PC-3 (cell line): ENCODE measurements around the gene THSD8. TPM values are rescaled to one million over a fixed set of nuclear protein-coding genes. Genes with fewer than 3 reads are reported as not detected.
A peak's percentile ranks its signal among the peaks of the same experiment; 100 is the strongest.

Experiments
- ATAC-seq: fragments of 200-7000 bp; cut with Tn5 transposase; 2 replicates; pipeline ENCODE4 v1.9.1; 2020; ENCODE audit warnings: mild to moderate bottlenecking, moderate library complexity
- BruUV-seq: library from RNA; stranded (reverse); fragments of 400-500 nt; replicated peaks from 2 replicates; lab custom pipeline; 2021; lab: Mats Ljungman, UMichigan
- CTCF ChIA-PET: fragments of 300-600 bp; sonication (Branson Sonifier 250); formaldehyde crosslinking; loops from one replicate; lab custom pipeline; 2022; ENCODE audit warnings: antibody characterized with exemption; lab: Charles Lee
- POLR2A ChIA-PET: fragments of 300-600 bp; sonication (Branson Sonifier 250); formaldehyde crosslinking; loops from one replicate; lab custom pipeline; 2022; ENCODE audit warnings: antibody characterized with exemption; ENCODE audit not compliant: unreplicated experiment; lab: Charles Lee
- DNase-seq: peaks from one replicate; pipeline ENCODE4 v3.0.0-alpha.2; 2015
- H2AFZ ChIP-seq: fragments of 300-600 bp; sonication (generic); 2 replicates; pipeline ENCODE4 v1.6.0; 2016; ENCODE audit warnings: antibody characterized with exemption, low read length
- H3F3A ChIP-seq: fragments of 300-600 bp; sonication (generic); one replicate; pipeline ENCODE4 v1.6.0; 2017; ENCODE audit warnings: antibody characterized with exemption, low read length, control low read depth, mild to moderate bottlenecking; ENCODE audit not compliant: unreplicated experiment
- H3K27ac ChIP-seq: fragments of 300-600 bp; sonication (generic); 2 replicates; pipeline ENCODE4 v1.5.1; 2016; ENCODE audit warnings: mild to moderate bottlenecking, low read length
- H3K27me3 ChIP-seq: fragments of 300-600 bp; sonication (generic); 2 replicates; pipeline ENCODE4 v1.6.1; 2016; ENCODE audit warnings: low read length, mixed read lengths
- H3K36me3 ChIP-seq: fragments of 300-600 bp; sonication (generic); 2 replicates; pipeline ENCODE4 v1.6.1; 2016; ENCODE audit warnings: low read depth, mixed run types, low read length, mixed read lengths
- H3K4me1 ChIP-seq: fragments of 300-600 bp; sonication (generic); 2 replicates; pipeline ENCODE4 v1.5.1; 2016; ENCODE audit warnings: low read length; ENCODE audit not compliant: insufficient read depth
- H3K4me2 ChIP-seq: fragments of 300-600 bp; sonication (generic); 2 replicates; pipeline ENCODE4 v1.6.0; 2016; ENCODE audit warnings: low read length
- H3K4me3 ChIP-seq: fragments of 300-600 bp; sonication (generic); 2 replicates; pipeline ENCODE4 v1.5.1; 2016; ENCODE audit warnings: mild to moderate bottlenecking, low read length, mixed read lengths
- H3K79me2 ChIP-seq: fragments of 300-600 bp; sonication (generic); 2 replicates; pipeline ENCODE4 v1.6.1; 2017; ENCODE audit warnings: low read length, mixed read lengths
- H3K9ac ChIP-seq: fragments of 300-600 bp; sonication (generic); 2 replicates; pipeline ENCODE4 v1.6.0; 2016; ENCODE audit warnings: mild to moderate bottlenecking, low read length
- H3K9me2 ChIP-seq: fragments of 300-600 bp; sonication (generic); replicated peaks from 2 replicates; pipeline ENCODE4 v1.6.1; 2016; ENCODE audit warnings: mixed run types, low read length, mixed read lengths
- H3K9me3 ChIP-seq: fragments of 300-600 bp; sonication (generic); 2 replicates; pipeline ENCODE4 v1.6.1; 2016; ENCODE audit warnings: low read length, mixed read lengths
- H4K20me1 ChIP-seq: fragments of 300-600 bp; sonication (generic); 2 replicates; pipeline ENCODE4 v1.6.1; 2016; ENCODE audit warnings: low read length, mixed read lengths
- CTCF ChIP-seq: fragments of 300-600 bp; sonication (generic); conservative IDR thresholded peaks from 2 replicates; pipeline ENCODE4 v1.5.1; 2017; ENCODE audit warnings: antibody characterized with exemption, low read depth, mild to moderate bottlenecking, low read length
- EZH2 ChIP-seq: fragments of 300-600 bp; sonication (generic); IDR thresholded peaks from one replicate; pipeline ENCODE4 v1.6.1; 2017; ENCODE audit warnings: antibody characterized with exemption, mild to moderate bottlenecking, low read length; ENCODE audit not compliant: unreplicated experiment
- EZH2phosphoT487 ChIP-seq: fragments of 300-600 bp; sonication (generic); IDR thresholded peaks from 2 replicates; pipeline ENCODE4 v1.6.1; 2018; ENCODE audit warnings: mild to moderate bottlenecking, antibody characterized with exemption, low read length, borderline replicate concordance
- intact Hi-C: fragments of 100-400 bp; cut with micrococcal nuclease; formaldehyde crosslinking; loops from 2 replicates; pipeline ENCODE4 v1.9.0; 2023
- total RNA-seq: library from RNA; depleted of rRNA; stranded (reverse); fragments of >200 nt; gene quantifications from 2 replicates; pipeline ENCODE4 v1.2.3, GENCODE V29; 2014

THSD8 gene
- total RNA-seq, 1 experiment from 2014 or later = not detected

GRCh38 chr19:12821761-12822160 lies 19.9 kb downstream of the THSD8 start:
- DNase-seq = peak; percentile 63
- Histone ChIP-seq H3K9ac (no peak overlapping the region), H3K4me3 (no peak overlapping the region), H3K36me3 (no peaks in the 10 kb centered on the region), H3K27me3 (no peaks in the 10 kb centered on the region), H3K4me1 (no peaks in the 10 kb centered on the region), H3F3A (no peaks in the 10 kb centered on the region), H4K20me1 (no peaks in the 10 kb centered on the region), H3K79me2 (no peaks in the 10 kb centered on the region), H3K4me2 (no peak overlapping the region), H3K9me3 (no peaks in the 10 kb centered on the region), H3K27ac (no peak overlapping the region), H2AFZ (no peak overlapping the region), H3K9me2 (no peaks in the 10 kb centered on the region)
- BruUV-seq = no TSS peak
- intact Hi-C loops = no loop called here
- POLR2A ChIA-PET = no interaction called here
- CTCF ChIA-PET = no interaction called here
- TF ChIP-seq EZH2phosphoT487 = no peak
- no peak for TF ChIP-seq EZH2
- TF ChIP-seq CTCF = no peak
- peak; percentile 65 for ATAC-seq

GRCh38 chr19:12825254-12826131 lies 23.6 kb downstream of the THSD8 start:
- H3K27ac ChIP-seq = no peak overlapping the region
- no peaks in the 10 kb centered on the region for H3K36me3 ChIP-seq
- ATAC-seq = peak; percentile 57
- H3K4me3 ChIP-seq = no peak overlapping the region
- CTCF ChIA-PET = no interaction called here
- no peak overlapping the region for H3K4me2 ChIP-seq
- TF ChIP-seq EZH2 (no peak), CTCF (peak; percentile 50)
- no peaks in the 10 kb centered on the region for H3K9me2 ChIP-seq
- no peak overlapping the region for H3K9ac ChIP-seq
- H3F3A ChIP-seq = peaks cover 3% of the 10 kb centered on the region
- H2AFZ ChIP-seq = peak overlapping the region; percentile 54; the same call in 1 of the 2 replicates
- POLR2A ChIA-PET = no interaction called here
- H4K20me1 ChIP-seq = no peaks in the 10 kb centered on the region
- H3K4me1 ChIP-seq = no peaks in the 10 kb centered on the region
- no TSS peak for BruUV-seq
- intact Hi-C loops = no loop called here
- DNase-seq = peak; percentile 24
- H3K9me3 ChIP-seq = no peaks in the 10 kb centered on the region
- H3K79me2 ChIP-seq = no peaks in the 10 kb centered on the region
- no peaks in the 10 kb centered on the region for H3K27me3 ChIP-seq

GRCh38 chr19:12828494-12828893 lies 26.6 kb downstream of the THSD8 start:
- Histone ChIP-seq H3K9ac (no peak overlapping the region), H3K36me3 (no peaks in the 10 kb centered on the region), H2AFZ (no peak overlapping the region), H3K4me2 (peak overlapping the region; percentile 47), H3K27ac (no peak overlapping the region), H4K20me1 (no peaks in the 10 kb centered on the region), H3K9me2 (no peaks in the 10 kb centered on the region), H3K27me3 (no peaks in the 10 kb centered on the region), H3K4me3 (no peak overlapping the region), H3K4me1 (no peaks in the 10 kb centered on the region), H3K9me3 (no peaks in the 10 kb centered on the region), H3F3A (peaks cover 3% of the 10 kb centered on the region), H3K79me2 (no peaks in the 10 kb centered on the region)
- TF ChIP-seq EZH2 (no peak), EZH2phosphoT487 (no peak)
- intact Hi-C loops = no loop called here
- DNase-seq (peak; percentile 49), ATAC-seq (peak; percentile 60)
- CTCF ChIA-PET = no interaction called here
- POLR2A ChIA-PET = interaction anchor here (0.6 kb wide), 1 partner anchor 87 kb away, joined by 8 read pairs; no protein-coding TSS in a partner anchor
- no TSS peak for BruUV-seq
